Endothelial cell (in vitro differentiated cells): ENCODE results near the gene BAZ1B. TPM values are rescaled to one million over a fixed set of nuclear protein-coding genes. Genes with fewer than 3 reads are reported as not detected.

Source experiments
- DNase-seq: peaks from one replicate; pipeline ENCODE4 v3.0.0; 2021; ENCODE audit warnings: low spot score
- H3K27ac Mint-ChIP-seq: one replicate; pipeline ENCODE4 v1.8.0; 2021; ENCODE audit warnings: mixed read lengths, inconsistent platforms; ENCODE audit not compliant: unreplicated experiment
- H3K27me3 Mint-ChIP-seq: one replicate; pipeline ENCODE4 v1.8.0; 2021; ENCODE audit warnings: mild to moderate bottlenecking, moderate library complexity, mixed read lengths, inconsistent platforms; ENCODE audit not compliant: unreplicated experiment
- H3K36me3 Mint-ChIP-seq: one replicate; pipeline ENCODE4 v1.8.0; 2021; ENCODE audit warnings: mild to moderate bottlenecking, low read depth, mixed read lengths, inconsistent platforms; ENCODE audit not compliant: unreplicated experiment
- H3K4me1 Mint-ChIP-seq: one replicate; pipeline ENCODE4 v1.8.0; 2021; ENCODE audit warnings: mild to moderate bottlenecking, mixed read lengths, inconsistent platforms; ENCODE audit not compliant: unreplicated experiment
- H3K4me3 Mint-ChIP-seq: one replicate; pipeline ENCODE4 v1.8.0; 2021; ENCODE audit warnings: mild to moderate bottlenecking, mixed read lengths, inconsistent platforms; ENCODE audit not compliant: unreplicated experiment
- H3K9me3 Mint-ChIP-seq: one replicate; pipeline ENCODE4 v1.8.0; 2021; ENCODE audit warnings: mixed read lengths, inconsistent platforms; ENCODE audit not compliant: unreplicated experiment
- total RNA-seq: library from RNA; stranded (reverse); fragmentation: NEBNext Ultra II Directional; extraction: Animal tissue kit (Norgen Biotek cat#: 25700); gene quantifications from one replicate; pipeline ENCODE4 v1.2.1, GENCODE V29; 2021; ENCODE audit not compliant: unreplicated experiment
- TF ChIP-seq, protein P1 (sequence below): fragments of 200-600 bp; sonication (generic); IDR thresholded peaks from one replicate; pipeline ENCODE4 v1.5.0; 2021; ENCODE audit warnings: antibody characterized with exemption; ENCODE audit not compliant: unreplicated experiment

Gene BAZ1B
- total RNA-seq, 1 donor from 2014 or later, result 56.5 TPM

DNA sequence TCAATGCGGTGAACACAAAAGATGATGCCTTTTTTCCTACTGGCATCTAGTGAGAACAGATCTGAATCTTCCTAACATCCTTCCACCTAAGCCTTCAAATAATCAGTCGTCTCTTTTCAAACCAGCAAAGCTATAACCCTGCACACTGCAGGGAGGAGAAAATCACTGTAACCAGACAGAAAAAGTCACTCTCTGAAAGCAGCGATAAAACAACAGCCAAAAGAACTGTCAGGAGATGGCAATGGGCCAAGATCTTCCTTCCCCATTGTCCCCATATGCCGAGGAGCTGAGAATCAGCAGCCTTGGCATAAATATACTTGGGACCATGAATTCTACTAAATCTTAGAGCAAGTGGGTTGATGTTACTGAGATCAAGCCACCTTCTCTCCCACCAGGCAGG, 75.4 kb downstream of the BAZ1B start:
- Mint-ChIP-seq H3K36me3 (peaks cover 62% of the 10 kb centered on the region), H3K9me3 (no peaks in the 10 kb centered on the region), H3K4me3 (no peak overlapping the region), H3K27ac (no peak overlapping the region), H3K27me3 (peaks cover 6% of the 10 kb centered on the region), H3K4me1 (peaks cover 7% of the 10 kb centered on the region)
- DNase-seq, result no peak
- TF ChIP-seq, protein P1, sequence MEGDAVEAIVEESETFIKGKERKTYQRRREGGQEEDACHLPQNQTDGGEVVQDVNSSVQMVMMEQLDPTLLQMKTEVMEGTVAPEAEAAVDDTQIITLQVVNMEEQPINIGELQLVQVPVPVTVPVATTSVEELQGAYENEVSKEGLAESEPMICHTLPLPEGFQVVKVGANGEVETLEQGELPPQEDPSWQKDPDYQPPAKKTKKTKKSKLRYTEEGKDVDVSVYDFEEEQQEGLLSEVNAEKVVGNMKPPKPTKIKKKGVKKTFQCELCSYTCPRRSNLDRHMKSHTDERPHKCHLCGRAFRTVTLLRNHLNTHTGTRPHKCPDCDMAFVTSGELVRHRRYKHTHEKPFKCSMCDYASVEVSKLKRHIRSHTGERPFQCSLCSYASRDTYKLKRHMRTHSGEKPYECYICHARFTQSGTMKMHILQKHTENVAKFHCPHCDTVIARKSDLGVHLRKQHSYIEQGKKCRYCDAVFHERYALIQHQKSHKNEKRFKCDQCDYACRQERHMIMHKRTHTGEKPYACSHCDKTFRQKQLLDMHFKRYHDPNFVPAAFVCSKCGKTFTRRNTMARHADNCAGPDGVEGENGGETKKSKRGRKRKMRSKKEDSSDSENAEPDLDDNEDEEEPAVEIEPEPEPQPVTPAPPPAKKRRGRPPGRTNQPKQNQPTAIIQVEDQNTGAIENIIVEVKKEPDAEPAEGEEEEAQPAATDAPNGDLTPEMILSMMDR, result no peak

DNA sequence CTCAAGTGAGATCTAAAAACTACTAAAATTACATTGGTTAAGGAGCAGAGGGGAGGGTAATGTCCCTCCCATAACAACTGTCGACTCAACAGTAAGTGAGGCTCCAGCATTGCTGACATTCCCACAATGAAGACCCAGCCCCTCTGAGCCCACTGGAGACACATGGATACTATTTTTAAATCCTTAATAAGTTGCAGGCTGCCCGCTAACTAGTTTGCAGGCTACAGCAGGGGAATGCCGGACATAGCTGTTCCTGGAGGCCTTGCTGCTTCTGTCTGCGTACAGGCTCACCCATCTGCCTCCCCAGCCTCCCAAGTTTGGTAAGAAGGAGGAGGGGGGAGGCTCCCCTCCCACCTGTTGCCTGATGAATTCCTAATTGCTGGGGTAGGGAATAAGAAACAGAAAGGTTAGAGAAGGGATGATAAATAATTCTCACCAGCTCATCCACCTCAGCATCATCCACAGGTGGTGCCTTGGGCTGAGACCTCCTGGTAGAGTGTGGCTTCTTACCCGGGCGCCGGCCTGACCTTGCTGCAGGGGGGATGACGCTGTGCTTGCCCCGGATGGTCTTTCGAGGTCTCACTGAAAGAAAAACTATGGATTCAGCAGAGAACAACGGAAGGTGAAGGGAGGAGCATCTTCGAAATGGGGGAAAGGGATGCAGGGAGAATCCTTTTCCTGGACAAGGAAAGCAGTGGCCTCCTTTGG, 78.4 kb downstream of the BAZ1B start:
- H3K9me3 Mint-ChIP-seq, result no peaks in the 10 kb centered on the region
- no peak overlapping the region for H3K27ac Mint-ChIP-seq
- H3K36me3 Mint-ChIP-seq, result peaks cover 64% of the 10 kb centered on the region
- TF ChIP-seq, protein P1, result no peak
- no peak for DNase-seq
- H3K4me1 Mint-ChIP-seq, result peaks cover 9% of the 10 kb centered on the region
- no peak overlapping the region for H3K4me3 Mint-ChIP-seq
- H3K27me3 Mint-ChIP-seq, result peaks cover 9% of the 10 kb centered on the region

DNA sequence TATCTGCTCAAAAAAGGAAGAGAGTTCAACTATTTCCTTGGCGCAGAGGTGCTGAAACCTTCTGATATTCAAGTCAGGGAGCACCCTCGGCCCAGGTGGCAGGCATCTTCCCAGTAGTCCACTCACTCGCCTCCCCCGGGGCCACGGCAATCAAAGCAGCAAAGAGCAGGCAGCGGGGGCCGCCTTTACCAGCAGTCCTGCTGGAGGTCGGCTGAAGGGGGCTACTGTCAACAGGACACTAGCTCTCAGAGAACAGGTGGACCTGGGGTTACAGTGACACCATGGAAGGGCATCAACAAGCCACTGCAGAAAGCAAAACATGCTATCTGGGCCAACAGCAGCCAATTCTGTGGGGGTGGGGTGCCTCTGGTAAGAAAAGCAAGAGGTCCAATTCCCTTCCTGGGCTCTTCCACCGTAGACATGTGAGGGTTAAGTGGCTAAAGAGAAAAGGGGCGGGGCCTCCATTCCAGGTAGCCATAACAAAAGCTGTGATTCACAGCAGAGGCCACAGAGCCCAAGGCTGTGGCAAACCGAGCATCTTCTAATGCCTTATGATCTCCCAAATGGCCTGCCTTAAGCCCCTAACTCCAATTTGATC, 79.1 kb downstream of the BAZ1B start:
- TF ChIP-seq, protein P1, result no peak
- H3K27me3 Mint-ChIP-seq, result peaks cover 11% of the 10 kb centered on the region
- H3K27ac Mint-ChIP-seq, result no peak overlapping the region
- no peaks in the 10 kb centered on the region for H3K9me3 Mint-ChIP-seq
- peaks cover 15% of the 10 kb centered on the region for H3K4me1 Mint-ChIP-seq
- H3K4me3 Mint-ChIP-seq, result no peak overlapping the region
- DNase-seq, result no peak
- peaks cover 59% of the 10 kb centered on the region for H3K36me3 Mint-ChIP-seq

DNA sequence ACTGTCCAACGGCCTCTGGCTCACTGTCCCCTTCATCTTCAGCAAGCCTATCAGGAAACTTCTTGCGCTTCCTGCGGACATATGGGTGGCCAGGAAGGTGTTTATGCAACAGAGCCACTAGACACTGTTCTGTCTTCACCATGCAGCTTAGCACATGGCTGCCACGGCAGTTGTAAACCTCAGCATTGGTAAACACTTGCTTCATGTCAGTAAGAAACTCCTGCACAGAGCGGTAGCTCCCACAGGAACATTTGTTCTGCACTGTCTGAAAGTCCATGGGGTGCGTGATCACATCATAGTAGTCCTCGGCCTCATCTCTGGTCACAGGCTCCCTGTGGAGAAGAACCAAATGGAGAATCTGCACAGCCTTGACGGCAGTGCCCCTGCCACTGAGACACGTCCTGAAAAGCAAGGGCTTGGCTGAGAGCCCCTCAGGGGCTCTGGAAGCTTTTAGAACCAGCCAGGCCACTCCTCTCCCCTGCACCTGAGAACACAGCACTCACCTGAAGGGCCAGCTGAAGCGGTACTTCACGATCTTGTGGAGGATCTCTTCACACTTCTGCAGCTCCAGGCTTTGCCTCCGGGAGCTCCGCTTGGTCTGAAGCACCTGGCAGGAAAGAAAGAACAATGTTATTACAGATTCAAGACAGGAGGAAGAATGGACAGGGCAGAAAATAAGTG, 79.7 kb downstream of the BAZ1B start:
- TF ChIP-seq, protein P1, result no peak
- H3K9me3 Mint-ChIP-seq, result no peaks in the 10 kb centered on the region
- DNase-seq, result no peak
- peaks cover 19% of the 10 kb centered on the region for H3K4me1 Mint-ChIP-seq
- H3K27ac Mint-ChIP-seq, result no peak overlapping the region
- H3K4me3 Mint-ChIP-seq, result no peak overlapping the region
- H3K36me3 Mint-ChIP-seq, result peaks cover 56% of the 10 kb centered on the region
- peaks cover 11% of the 10 kb centered on the region for H3K27me3 Mint-ChIP-seq

DNA sequence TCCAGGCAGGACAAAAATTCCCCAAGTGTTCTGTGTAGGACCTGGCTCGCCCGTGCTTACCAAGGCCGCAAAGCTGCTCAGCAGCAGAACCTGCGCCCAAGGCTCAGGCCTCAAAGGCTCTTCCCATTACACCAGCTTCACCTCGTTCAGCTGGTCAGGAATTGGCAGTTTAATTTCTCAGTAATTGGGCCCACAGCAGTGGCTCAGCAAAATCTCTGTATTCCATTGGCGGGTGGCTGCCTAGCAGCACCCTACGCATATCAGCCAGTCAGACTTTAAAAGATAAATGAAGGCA, 82.7 kb downstream of the BAZ1B start:
- DNase-seq, result no peak
- peaks cover 33% of the 10 kb centered on the region for H3K36me3 Mint-ChIP-seq
- H3K4me1 Mint-ChIP-seq, result peaks cover 19% of the 10 kb centered on the region
- H3K9me3 Mint-ChIP-seq, result no peaks in the 10 kb centered on the region
- TF ChIP-seq, protein P1, result no peak
- H3K27me3 Mint-ChIP-seq, result peaks cover 18% of the 10 kb centered on the region
- no peak overlapping the region for H3K4me3 Mint-ChIP-seq
- H3K27ac Mint-ChIP-seq, result no peak overlapping the region
